ENCODE results near the gene ST6GALNAC4.

GRCh38 chr9:127866535-127866934 lies 50.3 kb downstream of the ST6GALNAC4 start:
- TF ChIP-seq POLR2A (IDR thresholded peaks at IDR 0.05): no peak
- no peak for TF ChIP-seq EP300 (IDR thresholded peaks at IDR 0.05)
